Activated T-cell treated with anti-CD3 and anti-CD28 coated beads for 24 hours (primary cell): Measurements from ENCODE around the gene DET1.
"Not testable (repeated sequence)": the region's sequence is repeated elsewhere in the genome, so short reads cannot be mapped to it uniquely, and the experiment has no call there.

Experiments
- DNase-seq: peaks from one replicate; pipeline ENCODE4 v3.0.0-alpha.2; 2020; ENCODE audit warnings: low read depth

The DET1 gene

GRCh38 chr15:88540350-88540749 lies 6.1 kb downstream of the DET1 start:
- not testable (repeated sequence) for DNase-seq

- DNase-seq: no peak
Measured at GRCh38 chr15:88539441-88539840, 7.0 kb downstream of the DET1 start.

GRCh38 chr15:88538972-88539371 lies 7.5 kb downstream of the DET1 start:
- no peak for DNase-seq

GRCh38 chr15:88537591-88538317 lies 8.7 kb downstream of the DET1 start:
- DNase-seq: no peak

- DNase-seq: no peak
Measured at GRCh38 chr15:88535607-88536313, 10.7 kb downstream of the DET1 start.

- no peak for DNase-seq
Measured at GRCh38 chr15:88535100-88535499, 11.4 kb downstream of the DET1 start.

- DNase-seq: no peak
Measured at GRCh38 chr15:88533376-88533775, 13.1 kb downstream of the DET1 start.

GRCh38 chr15:88529021-88529630 lies 17.4 kb downstream of the DET1 start:
- no peak for DNase-seq

GRCh38 chr15:88526247-88526879 lies 20.1 kb downstream of the DET1 start:
- no peak for DNase-seq

GRCh38 chr15:88525418-88525817 lies 21.1 kb downstream of the DET1 start:
- DNase-seq: no peak

GRCh38 chr15:88524094-88524493 lies 22.4 kb downstream of the DET1 start:
- not testable (repeated sequence) for DNase-seq

- DNase-seq: no peak
Measured at GRCh38 chr15:88518903-88519302, 27.6 kb downstream of the DET1 start.

- no peak for DNase-seq
Measured at GRCh38 chr15:88513195-88513594, 33.3 kb downstream of the DET1 start.

- DNase-seq: no peak
Measured at GRCh38 chr15:88512601-88513000, 33.9 kb downstream of the DET1 start.

- no peak for DNase-seq
Measured at GRCh38 chr15:88512078-88512477, 34.4 kb downstream of the DET1 start.

- DNase-seq: no peak
Measured at GRCh38 chr15:88511161-88511560, 35.3 kb downstream of the DET1 start.

GRCh38 chr15:88509964-88510363 lies 36.5 kb downstream of the DET1 start:
- no peak for DNase-seq

GRCh38 chr15:88509321-88509720 lies 37.2 kb downstream of the DET1 start:
- DNase-seq: no peak

GRCh38 chr15:88506628-88507027 lies 39.9 kb downstream of the DET1 start:
- DNase-seq: no peak

GRCh38 chr15:88505721-88506120 lies 40.8 kb downstream of the DET1 start:
- no peak for DNase-seq

- DNase-seq: no peak
Measured at GRCh38 chr15:88504445-88504844, 42.0 kb downstream of the DET1 start.

- DNase-seq: no peak
Measured at GRCh38 chr15:88498996-88499395, 47.5 kb downstream of the DET1 start.
